Uterus (tissue), 2 donors: ENCODE results near the gene CENPU.

Experiments used
- POLR2A ChIP-seq, 2 donors: fragments of 450-650 bp; IDR thresholded peaks; one replicate each; pipeline ENCODE4 v1.6.1; 2016; ENCODE audit warnings: antibody characterized with exemption in 2 of 2, mild to moderate bottlenecking in 1 of 2, moderate library complexity in 1 of 2
- TF ChIP-seq, protein P1 (sequence below), 4 experiments: fragments of 200-600 bp in 2 of 4; fragments of 450-650 bp in 2 of 4; sonication (generic) in 2 of 4; IDR thresholded peaks; one replicate each; pipeline ENCODE4 v1.5.1; 2016 to 2019; ENCODE audit warnings: antibody characterized with exemption in 4 of 4, mild to moderate bottlenecking in 2 of 4, moderate library complexity in 1 of 4

DNA sequence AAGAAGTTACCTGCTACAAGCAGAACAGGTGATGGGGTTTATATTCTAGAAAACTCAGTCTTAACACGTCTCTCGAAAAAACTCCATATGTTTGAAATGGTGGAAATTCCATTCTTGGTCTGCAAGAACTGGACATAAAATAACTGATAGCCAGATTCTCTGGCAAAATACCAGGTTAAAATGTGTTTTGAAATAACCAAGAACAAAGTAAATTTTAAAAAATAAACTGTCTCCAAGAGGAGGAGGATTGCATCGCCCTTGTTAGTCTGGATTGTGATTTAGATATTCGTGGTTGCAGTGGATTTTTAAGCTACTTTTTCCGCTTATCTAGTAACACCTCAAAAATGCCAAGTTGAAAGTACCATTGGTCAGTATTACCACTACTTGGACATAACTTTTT is 40.8 kb downstream of the CENPU start:
- TF ChIP-seq, protein P1, sequence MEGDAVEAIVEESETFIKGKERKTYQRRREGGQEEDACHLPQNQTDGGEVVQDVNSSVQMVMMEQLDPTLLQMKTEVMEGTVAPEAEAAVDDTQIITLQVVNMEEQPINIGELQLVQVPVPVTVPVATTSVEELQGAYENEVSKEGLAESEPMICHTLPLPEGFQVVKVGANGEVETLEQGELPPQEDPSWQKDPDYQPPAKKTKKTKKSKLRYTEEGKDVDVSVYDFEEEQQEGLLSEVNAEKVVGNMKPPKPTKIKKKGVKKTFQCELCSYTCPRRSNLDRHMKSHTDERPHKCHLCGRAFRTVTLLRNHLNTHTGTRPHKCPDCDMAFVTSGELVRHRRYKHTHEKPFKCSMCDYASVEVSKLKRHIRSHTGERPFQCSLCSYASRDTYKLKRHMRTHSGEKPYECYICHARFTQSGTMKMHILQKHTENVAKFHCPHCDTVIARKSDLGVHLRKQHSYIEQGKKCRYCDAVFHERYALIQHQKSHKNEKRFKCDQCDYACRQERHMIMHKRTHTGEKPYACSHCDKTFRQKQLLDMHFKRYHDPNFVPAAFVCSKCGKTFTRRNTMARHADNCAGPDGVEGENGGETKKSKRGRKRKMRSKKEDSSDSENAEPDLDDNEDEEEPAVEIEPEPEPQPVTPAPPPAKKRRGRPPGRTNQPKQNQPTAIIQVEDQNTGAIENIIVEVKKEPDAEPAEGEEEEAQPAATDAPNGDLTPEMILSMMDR (IDR thresholded peaks at IDR 0.05) = no peak
- no peak for TF ChIP-seq POLR2A (IDR thresholded peaks at IDR 0.05)
